H1 (cell line): ENCODE measurements around the gene ASB13.

Experiments used
- CBX5 ChIP-seq: fragments of 300-800, 300-1000 bp; sonication (generic); IDR thresholded peaks from 2 replicates; pipeline ENCODE4 v1.7.1; 2016; ENCODE audit warnings: antibody characterized with exemption, low read length, low read depth
- CHD2 ChIP-seq: IDR thresholded peaks from 2 replicates; pipeline ENCODE4 v1.6.1; 2012; ENCODE audit warnings: low read length, improper control_type of control experiment
- CREB1 ChIP-seq: IDR thresholded peaks from 2 replicates; pipeline ENCODE4 v1.6.1; 2012; ENCODE audit warnings: inconsistent platforms
- EZH2 ChIP-seq: fragments of 200-600 bp; sonication (generic); IDR thresholded peaks from 2 replicates; pipeline ENCODE4 v1.7.1; 2012; ENCODE audit warnings: low read depth, mild to moderate bottlenecking, moderate library complexity, low read length, inconsistent platforms; ENCODE audit not compliant: severe bottlenecking
- GABPA ChIP-seq: IDR thresholded peaks from 2 replicates; pipeline ENCODE4 v1.6.1; 2011; ENCODE audit warnings: mild to moderate bottlenecking, low read length, moderate library complexity, borderline replicate concordance; ENCODE audit not compliant: insufficient read depth
- JUN ChIP-seq: IDR thresholded peaks from 2 replicates; pipeline ENCODE4 v1.6.1; 2011; ENCODE audit warnings: low read depth, mild to moderate bottlenecking, improper control_type of control experiment, low read length
- POLR2A ChIP-seq, 2 experiments: IDR thresholded peaks; 1 replicate in 1 of 2; 2 replicates in 1 of 2; pipeline ENCODE4 v1.6.1; 2011; ENCODE audit warnings: low read depth in 2 of 2, low read length in 2 of 2, mild to moderate bottlenecking in 2 of 2; ENCODE audit errors: control extremely low read depth in 1 of 2
- TF ChIP-seq, protein P1 (sequence below), 3 experiments: IDR thresholded peaks; 1 replicate in 2 of 3; 2 replicates in 1 of 3; pipeline versions ENCODE4 v1.5.1 to v1.6.1; 2011; ENCODE audit warnings: low read length in 3 of 3, mild to moderate bottlenecking in 3 of 3, inconsistent platforms in 2 of 3, low read depth in 1 of 3, moderate library complexity in 1 of 3; ENCODE audit not compliant: insufficient read depth in 1 of 3; ENCODE audit errors: control extremely low read depth in 1 of 3
- TF ChIP-seq, protein P2 (sequence below): IDR thresholded peaks from 2 replicates; pipeline ENCODE4 v1.6.1; 2012; ENCODE audit warnings: inconsistent platforms

DNA sequence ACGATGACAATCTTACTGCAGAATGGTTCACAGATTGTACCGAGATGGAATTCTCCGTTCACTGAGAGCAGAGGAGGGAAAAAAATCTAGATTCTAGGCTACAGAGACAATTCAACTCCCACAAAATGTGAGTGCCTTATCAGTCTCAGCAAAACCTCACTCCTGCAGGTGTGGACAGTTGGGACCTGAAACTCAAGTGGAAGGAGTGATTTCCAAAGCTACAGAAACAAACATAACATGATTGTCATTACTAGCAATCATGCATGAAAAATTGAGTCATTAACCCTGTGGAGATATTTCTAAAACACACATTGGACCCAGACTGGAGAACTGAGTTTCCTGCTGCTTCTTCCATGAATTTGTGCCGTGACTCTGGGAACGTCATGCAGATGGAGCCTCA is 71.3 kb downstream of the ASB13 start:
- no peak for TF ChIP-seq POLR2A (IDR thresholded peaks at IDR 0.05; ENCODE audit: control extremely low read depth in 1 of 2, low read depth in 2 of 2, low read length in 2 of 2)
- TF ChIP-seq, protein P1, sequence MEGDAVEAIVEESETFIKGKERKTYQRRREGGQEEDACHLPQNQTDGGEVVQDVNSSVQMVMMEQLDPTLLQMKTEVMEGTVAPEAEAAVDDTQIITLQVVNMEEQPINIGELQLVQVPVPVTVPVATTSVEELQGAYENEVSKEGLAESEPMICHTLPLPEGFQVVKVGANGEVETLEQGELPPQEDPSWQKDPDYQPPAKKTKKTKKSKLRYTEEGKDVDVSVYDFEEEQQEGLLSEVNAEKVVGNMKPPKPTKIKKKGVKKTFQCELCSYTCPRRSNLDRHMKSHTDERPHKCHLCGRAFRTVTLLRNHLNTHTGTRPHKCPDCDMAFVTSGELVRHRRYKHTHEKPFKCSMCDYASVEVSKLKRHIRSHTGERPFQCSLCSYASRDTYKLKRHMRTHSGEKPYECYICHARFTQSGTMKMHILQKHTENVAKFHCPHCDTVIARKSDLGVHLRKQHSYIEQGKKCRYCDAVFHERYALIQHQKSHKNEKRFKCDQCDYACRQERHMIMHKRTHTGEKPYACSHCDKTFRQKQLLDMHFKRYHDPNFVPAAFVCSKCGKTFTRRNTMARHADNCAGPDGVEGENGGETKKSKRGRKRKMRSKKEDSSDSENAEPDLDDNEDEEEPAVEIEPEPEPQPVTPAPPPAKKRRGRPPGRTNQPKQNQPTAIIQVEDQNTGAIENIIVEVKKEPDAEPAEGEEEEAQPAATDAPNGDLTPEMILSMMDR (IDR thresholded peaks at IDR 0.05; ENCODE audit: control extremely low read depth in 1 of 3, insufficient read depth in 1 of 3, low read depth in 1 of 3, low read length in 3 of 3) = no peak
- no peak for TF ChIP-seq CBX5
- TF ChIP-seq, protein P2, sequence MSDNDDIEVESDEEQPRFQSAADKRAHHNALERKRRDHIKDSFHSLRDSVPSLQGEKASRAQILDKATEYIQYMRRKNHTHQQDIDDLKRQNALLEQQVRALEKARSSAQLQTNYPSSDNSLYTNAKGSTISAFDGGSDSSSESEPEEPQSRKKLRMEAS = no peak
- TF ChIP-seq GABPA = no peak
- TF ChIP-seq EZH2 = no peak
- TF ChIP-seq CHD2 = no peak
- no peak for TF ChIP-seq CREB1
- no peak for TF ChIP-seq JUN
